HG02610 (cell line): ENCODE data around the gene RPL28.

Source experiments
- ATAC-seq: cut with Tn5 transposase; IDR thresholded peaks from one replicate; pipeline ENCODE4 v1.9.1; 2021; ENCODE audit warnings: mild to moderate bottlenecking, moderate library complexity; ENCODE audit not compliant: unreplicated experiment

Gene RPL28

GRCh38 chr19:55372316-55373081 is 13.2 kb upstream of the RPL28 start:
- no peak for ATAC-seq

- ATAC-seq = no peak
These were observed 12.3 kb upstream of the RPL28 start for GRCh38 chr19:55373306-55373992.

GRCh38 chr19:55373993-55374757 is 11.6 kb upstream of the RPL28 start:
- ATAC-seq = no peak

- no peak for ATAC-seq
These were observed 9.3 kb upstream of the RPL28 start, which contains the start of gene TMEM190 for GRCh38 chr19:55376241-55376933. TSS of gene TMEM190 (plus strand) at chr19:55376826. CDS start at chr19:55376854, 28 bp downstream.

- no peak for ATAC-seq
These were observed 8.2 kb upstream of the RPL28 start for GRCh38 chr19:55377356-55378131.

- no peak for ATAC-seq
These were observed 6.6 kb upstream of the RPL28 start for GRCh38 chr19:55379174-55379573.

GRCh38 chr19:55382013-55382412 is 3.7 kb upstream of the RPL28 start:
- ATAC-seq = no peak

GRCh38 chr19:55382522-55383054 is 3.1 kb upstream of the RPL28 start:
- ATAC-seq = no peak

- no peak for ATAC-seq
These were observed 2.2 kb upstream of the RPL28 start for GRCh38 chr19:55383279-55384130.

GRCh38 chr19:55384131-55384919 is 1.4 kb upstream of the RPL28 start, which contains the start of gene TMEM238:
TSS of gene TMEM238 (minus strand) at chr19:55384292. CDS start at chr19:55384259, 33 bp downstream.
- no peak for ATAC-seq

GRCh38 chr19:55384920-55385723 is 610 bp upstream of the RPL28 start:
- peak; percentile 65 for ATAC-seq

- ATAC-seq = no peak
These were observed 800 bp downstream of the RPL28 start for GRCh38 chr19:55386493-55386971.

- no peak for ATAC-seq
These were observed 2.2 kb downstream of the RPL28 start for GRCh38 chr19:55387736-55388497.

- ATAC-seq = no peak
These were observed 3.9 kb downstream of the RPL28 start for GRCh38 chr19:55389386-55390317.

GRCh38 chr19:55390461-55390880 is 4.7 kb downstream of the RPL28 start:
- no peak for ATAC-seq
